ENCODE measurements around the gene KSR1. TPM values are rescaled to one million over a fixed set of nuclear protein-coding genes. Genes with fewer than 3 reads are reported as not detected.

KSR1 gene
- total and polyA plus RNA-seq, 10 of the 15 experiments (the other 5 are each of a cell fraction or from before 2014, with no cell fraction given), result 0.97 to 66.6 (median 22.9) TPM

GRCh38 chr17:27506348-27507218, 50.3 kb downstream of the KSR1 start (continued):
- TF ChIP-seq, protein P1, sequence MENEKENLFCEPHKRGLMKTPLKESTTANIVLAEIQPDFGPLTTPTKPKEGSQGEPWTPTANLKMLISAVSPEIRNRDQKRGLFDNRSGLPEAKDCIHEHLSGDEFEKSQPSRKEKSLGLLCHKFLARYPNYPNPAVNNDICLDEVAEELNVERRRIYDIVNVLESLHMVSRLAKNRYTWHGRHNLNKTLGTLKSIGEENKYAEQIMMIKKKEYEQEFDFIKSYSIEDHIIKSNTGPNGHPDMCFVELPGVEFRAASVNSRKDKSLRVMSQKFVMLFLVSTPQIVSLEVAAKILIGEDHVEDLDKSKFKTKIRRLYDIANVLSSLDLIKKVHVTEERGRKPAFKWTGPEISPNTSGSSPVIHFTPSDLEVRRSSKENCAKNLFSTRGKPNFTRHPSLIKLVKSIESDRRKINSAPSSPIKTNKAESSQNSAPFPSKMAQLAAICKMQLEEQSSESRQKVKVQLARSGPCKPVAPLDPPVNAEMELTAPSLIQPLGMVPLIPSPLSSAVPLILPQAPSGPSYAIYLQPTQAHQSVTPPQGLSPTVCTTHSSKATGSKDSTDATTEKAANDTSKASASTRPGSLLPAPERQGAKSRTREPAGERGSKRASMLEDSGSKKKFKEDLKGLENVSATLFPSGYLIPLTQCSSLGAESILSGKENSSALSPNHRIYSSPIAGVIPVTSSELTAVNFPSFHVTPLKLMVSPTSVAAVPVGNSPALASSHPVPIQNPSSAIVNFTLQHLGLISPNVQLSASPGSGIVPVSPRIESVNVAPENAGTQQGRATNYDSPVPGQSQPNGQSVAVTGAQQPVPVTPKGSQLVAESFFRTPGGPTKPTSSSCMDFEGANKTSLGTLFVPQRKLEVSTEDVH (IDR thresholded peaks at IDR 0.05; ENCODE audit: low read depth, partially characterized antibody), result no peak
- TF ChIP-seq TCF12 (IDR thresholded peaks at IDR 0.05; ENCODE audit: low read depth, low read length) (peak; percentile 87), ZZZ3 (IDR thresholded peaks at IDR 0.05; ENCODE audit: control insufficient read depth, insufficient read length, low read depth) (no peak), SMC3 (IDR thresholded peaks at IDR 0.05; ENCODE audit: borderline replicate concordance, low read length) (no peak), SMARCA5 (IDR thresholded peaks at IDR 0.05) (no peak), ZBED1 (IDR thresholded peaks at IDR 0.05; ENCODE audit: borderline replicate concordance) (0 out of 2 replicates have a peak, but pooled peaks have one; percentile 21), NFYA (IDR thresholded peaks at IDR 0.05; ENCODE audit: borderline replicate concordance, low read depth, low read length) (no peak), SKIL (IDR thresholded peaks at IDR 0.05; ENCODE audit: low read depth, poor library complexity, severe bottlenecking) (peak; percentile 7), ELK1 (IDR thresholded peaks at IDR 0.05; ENCODE audit: low read depth, low read length) (no peak), PML (IDR thresholded peaks at IDR 0.05; ENCODE audit: low read length) (no peak), TARDBP (IDR thresholded peaks at IDR 0.05; ENCODE audit: borderline replicate concordance) (no peak), ZNF217 (IDR thresholded peaks at IDR 0.05) (no peak), TAF1 (IDR thresholded peaks at IDR 0.05; ENCODE audit: borderline replicate concordance, low read depth, low read length) (no peak; the same call in 1 of the 2 replicates), EED (IDR thresholded peaks at IDR 0.05; ENCODE audit: low read depth) (peak; percentile 76), NFYB (IDR thresholded peaks at IDR 0.05; ENCODE audit: insufficient read depth, low read depth, low read length) (no peak), SRF (IDR thresholded peaks at IDR 0.05; ENCODE audit: low read depth in 2 of 2, low read length in 2 of 2) (no peak), FOS (IDR thresholded peaks at IDR 0.05; ENCODE audit: borderline replicate concordance, extremely low read depth, insufficient read length) (no peak), GABPA (IDR thresholded peaks at IDR 0.05; ENCODE audit: low read depth) (no peak), MAX (IDR thresholded peaks at IDR 0.05; ENCODE audit: low read depth, low read length) (no peak), NBN (IDR thresholded peaks at IDR 0.05) (0 out of 2 replicates have a peak, but pooled peaks have one; percentile 18), STAT3 (IDR thresholded peaks at IDR 0.05; ENCODE audit: low read depth, low read length) (no peak), BACH1 (IDR thresholded peaks at IDR 0.05; ENCODE audit: borderline replicate concordance) (no peak), FOXK2 (IDR thresholded peaks at IDR 0.05) (no peak)
- TF ChIP-seq, protein P2, sequence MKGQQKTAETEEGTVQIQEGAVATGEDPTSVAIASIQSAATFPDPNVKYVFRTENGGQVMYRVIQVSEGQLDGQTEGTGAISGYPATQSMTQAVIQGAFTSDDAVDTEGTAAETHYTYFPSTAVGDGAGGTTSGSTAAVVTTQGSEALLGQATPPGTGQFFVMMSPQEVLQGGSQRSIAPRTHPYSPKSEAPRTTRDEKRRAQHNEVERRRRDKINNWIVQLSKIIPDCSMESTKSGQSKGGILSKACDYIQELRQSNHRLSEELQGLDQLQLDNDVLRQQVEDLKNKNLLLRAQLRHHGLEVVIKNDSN (IDR thresholded peaks at IDR 0.05; ENCODE audit: borderline replicate concordance, extremely low read length, insufficient read depth, low read depth, low read length), result no peak

Data from GM12878 (cell line).